Forelimb muscle (tissue), 1 donor: Measurements from ENCODE around the gene PPAT. TPM values are rescaled to one million over a fixed set of nuclear protein-coding genes. Genes with fewer than 3 reads are reported as not detected.

Source experiments
- DNase-seq: peaks from one replicate; pipeline ENCODE4 v3.0.0-alpha.2; 2013; ENCODE audit warnings: low read depth
- polyA plus RNA-seq: library from polyadenylated mRNA; unstranded; fragments of 120-200 nt; gene quantifications from one replicate; pipeline ENCODE4 v1.2.1, GENCODE V29; 2013; ENCODE audit not compliant: insufficient read length

Gene PPAT
- polyA plus RNA-seq, 1 donor = 10.1 TPM

- no peak for DNase-seq
Measured at GRCh38 chr4:56434599-56435139, 746 bp downstream of the PPAT start.

GRCh38 chr4:56433280-56433679 lies 2.1 kb downstream of the PPAT start:
- no peak for DNase-seq

- DNase-seq = no peak
Measured at GRCh38 chr4:56430203-56430602, 5.2 kb downstream of the PPAT start.

- no peak for DNase-seq
Measured at GRCh38 chr4:56427179-56427578, 8.2 kb downstream of the PPAT start.

GRCh38 chr4:56426273-56426672 lies 9.1 kb downstream of the PPAT start:
- DNase-seq = no peak

GRCh38 chr4:56425518-56425917 lies 9.9 kb downstream of the PPAT start:
- DNase-seq = no peak

- DNase-seq = no peak
Measured at GRCh38 chr4:56424697-56425514, 10.5 kb downstream of the PPAT start.

GRCh38 chr4:56424176-56424575 lies 11.2 kb downstream of the PPAT start:
- DNase-seq = no peak

- no peak for DNase-seq
Measured at GRCh38 chr4:56417396-56417795, 18.0 kb downstream of the PPAT start.

GRCh38 chr4:56416349-56416748 lies 19.1 kb downstream of the PPAT start:
- DNase-seq = no peak

- no peak for DNase-seq
Measured at GRCh38 chr4:56414135-56414670, 21.2 kb downstream of the PPAT start.

- peak; percentile 99 for DNase-seq
Measured at GRCh38 chr4:56410247-56411062, 25.0 kb downstream of the PPAT start.

GRCh38 chr4:56409511-56410090 lies 25.8 kb downstream of the PPAT start:
- no peak for DNase-seq

- DNase-seq = no peak
Measured at GRCh38 chr4:56408978-56409377, 26.4 kb downstream of the PPAT start.

- DNase-seq = no peak
Measured at GRCh38 chr4:56406151-56406550, 29.3 kb downstream of the PPAT start.

GRCh38 chr4:56405016-56405415 lies 30.4 kb downstream of the PPAT start:
- no peak for DNase-seq

GRCh38 chr4:56400560-56400959 lies 34.9 kb downstream of the PPAT start:
- DNase-seq = no peak

GRCh38 chr4:56391270-56391669 lies 44.1 kb downstream of the PPAT start:
- DNase-seq = no peak

- DNase-seq = no peak
Measured at GRCh38 chr4:56389558-56389957, 45.9 kb downstream of the PPAT start.

GRCh38 chr4:56388306-56388705 lies 47.1 kb downstream of the PPAT start:
- DNase-seq = no peak

- DNase-seq = peak; percentile 89
Measured at GRCh38 chr4:56387023-56388001, 48.1 kb downstream of the PPAT start, which contains the start of gene AASDH. TSS of gene AASDH (minus strand) at chr4:56387491. CDS start at chr4:56384299, 3,192 bp downstream.
